Heart left ventricle (tissue), 13 donors: ENCODE results near the gene GMPPA.

ENCODE experiments used
- POLR2A ChIP-seq, 2 donors: fragments of 450-650 bp; IDR thresholded peaks; one replicate each; pipeline ENCODE4 v1.6.1; 2017; ENCODE audit warnings: antibody characterized with exemption in 2 of 2, mild to moderate bottlenecking in 2 of 2, moderate library complexity in 2 of 2
- TF ChIP-seq, protein P1 (sequence below), 12 donors: fragments of 200-600 bp; sonication (generic) in 4 of 12; IDR thresholded peaks; one replicate each; pipeline versions ENCODE4 v1.5.0 to v1.8.0; 2018 to 2022; ENCODE audit warnings: antibody characterized with exemption in 12 of 12, mild to moderate bottlenecking in 5 of 12
- donor health status: ischemic (EF 13 %, LVEDD 7.1; RV severe dilation, severe dysfunction).
- donor health status: DM: no; HTN: yes; CAD: no.
- donor health status: DM: no; HTN: no; CAD: no.
- donor health status: ischemic (EF 25% LVEDD 6.9; RV normal size, moderate dysfunction).
- donor health status: ischemic (EF 25% LVEDD 5.7; RV mildly dilated, moderate dysfunction).
- donor health status: ischemic (EF 35%, LVEDD 5.7; RV mildly dilated, moderate dysfunction).
- donor health status: nonischemic (EF 11% LVEDD 7.7; RV severe dilation, severe dysfunction).
- donor health status: DM: yes; HTN: yes; CAD: no.
- donor health status: PGD.
- donor health status: ischemic (EF 29% LVEDD 5.4; RV normal size, mild dysfunction).
- donor health status: nonischemic (EF 23%, LVEDD 6.1; RV moderate dilation, normal function).

DNA sequence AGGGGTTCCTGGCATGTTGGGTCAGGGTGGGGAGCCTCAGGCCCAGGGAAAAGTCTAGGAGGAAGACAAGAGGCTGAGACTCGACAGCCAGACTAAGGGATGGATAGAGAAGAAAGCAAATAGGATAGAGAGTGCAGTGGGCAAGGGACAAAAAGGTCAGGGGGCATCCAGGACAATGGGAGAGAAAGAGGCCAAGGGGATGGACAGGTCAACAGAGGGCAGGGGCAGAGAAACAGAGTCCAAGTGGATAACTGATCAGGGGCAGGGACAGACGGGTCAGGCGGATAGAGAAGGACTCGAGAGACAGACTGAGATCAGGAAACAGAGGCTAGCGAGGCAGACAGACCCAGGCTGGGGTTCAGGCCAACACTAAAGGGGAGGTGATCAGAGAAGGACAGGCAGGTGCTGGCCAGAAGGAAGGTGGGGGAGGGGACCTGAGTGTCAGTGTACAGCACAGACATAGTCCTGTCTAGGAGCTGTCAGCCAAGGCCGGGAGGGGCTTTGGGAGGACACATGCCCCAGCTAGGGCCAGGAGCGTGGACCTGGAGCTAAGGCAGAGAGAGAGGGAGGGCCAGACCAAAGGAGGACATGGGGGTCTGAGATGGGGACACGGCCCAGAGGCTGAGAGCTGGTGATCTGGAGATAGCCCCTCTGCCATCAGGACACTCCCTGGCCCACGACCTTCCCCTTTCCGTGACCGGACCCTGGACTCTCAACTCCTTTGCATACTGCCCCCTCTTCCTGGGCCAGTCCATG, 27.8 kb downstream of the GMPPA start:
- TF ChIP-seq, protein P1, sequence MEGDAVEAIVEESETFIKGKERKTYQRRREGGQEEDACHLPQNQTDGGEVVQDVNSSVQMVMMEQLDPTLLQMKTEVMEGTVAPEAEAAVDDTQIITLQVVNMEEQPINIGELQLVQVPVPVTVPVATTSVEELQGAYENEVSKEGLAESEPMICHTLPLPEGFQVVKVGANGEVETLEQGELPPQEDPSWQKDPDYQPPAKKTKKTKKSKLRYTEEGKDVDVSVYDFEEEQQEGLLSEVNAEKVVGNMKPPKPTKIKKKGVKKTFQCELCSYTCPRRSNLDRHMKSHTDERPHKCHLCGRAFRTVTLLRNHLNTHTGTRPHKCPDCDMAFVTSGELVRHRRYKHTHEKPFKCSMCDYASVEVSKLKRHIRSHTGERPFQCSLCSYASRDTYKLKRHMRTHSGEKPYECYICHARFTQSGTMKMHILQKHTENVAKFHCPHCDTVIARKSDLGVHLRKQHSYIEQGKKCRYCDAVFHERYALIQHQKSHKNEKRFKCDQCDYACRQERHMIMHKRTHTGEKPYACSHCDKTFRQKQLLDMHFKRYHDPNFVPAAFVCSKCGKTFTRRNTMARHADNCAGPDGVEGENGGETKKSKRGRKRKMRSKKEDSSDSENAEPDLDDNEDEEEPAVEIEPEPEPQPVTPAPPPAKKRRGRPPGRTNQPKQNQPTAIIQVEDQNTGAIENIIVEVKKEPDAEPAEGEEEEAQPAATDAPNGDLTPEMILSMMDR (IDR thresholded peaks at IDR 0.05) = no peak
- TF ChIP-seq POLR2A (IDR thresholded peaks at IDR 0.05) = no peak
